ENCODE results near the gene PRDM16. TPM values are rescaled to one million over a fixed set of nuclear protein-coding genes. Genes with fewer than 3 reads are reported as not detected.

The PRDM16 gene
- total and polyA plus RNA-seq, 2 of the 4 experiments (the other 2 are of a cell fraction), result 0.02 TPM; not detected in 1

DNA sequence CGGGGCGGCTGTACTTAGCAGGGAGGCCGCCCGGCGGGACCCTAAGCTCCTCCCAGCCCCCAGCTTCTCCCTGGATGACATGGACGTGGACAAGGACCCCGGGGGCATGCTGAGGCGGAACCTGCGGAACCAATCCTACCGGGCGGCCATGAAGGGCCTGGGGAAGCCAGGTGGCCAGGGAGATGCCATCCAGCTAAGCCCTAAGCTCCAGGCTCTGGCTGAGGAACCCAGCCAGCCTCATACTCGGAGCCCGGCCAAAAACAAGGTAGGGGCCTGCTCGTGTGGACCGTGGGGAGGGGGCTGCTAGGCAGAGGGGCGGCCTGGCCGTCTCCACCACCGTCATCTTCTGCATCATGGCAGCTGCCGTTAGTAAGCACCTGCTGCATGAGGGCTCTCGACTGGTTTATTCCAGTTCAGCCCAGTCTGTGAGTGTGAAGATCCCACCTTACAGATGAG, 394.4 kb downstream of the PRDM16 start:
- no peak overlapping the region for H2AFZ ChIP-seq (replicated peaks; ENCODE audit: low read length, poor library complexity)
- no peak overlapping the region for H3K9ac ChIP-seq (ENCODE audit: low read depth, low read length)
- H3K4me1 ChIP-seq (ENCODE audit: control insufficient read depth, insufficient read depth, low read length), result no peaks in the 10 kb centered on the region
- 71% methylated on average over 18 of the region's 20 CpGs; no CpG with 5 or more reads in 1 of the 2 experiments for WGBS, 2 experiments (ENCODE audit: extremely low coverage in 2 of 2, insufficient read length in 1 of 2)
- H4K20me1 ChIP-seq (ENCODE audit: insufficient read depth, low read length), result no peaks in the 10 kb centered on the region
- ChIA-PET CTCF (interaction anchor here (0.9 to 2.1 kb wide), 2 partner anchors 9 to 10 kb away, joined by 3 to 8 read pairs; no protein-coding TSS in a partner anchor), POLR2A (ENCODE audit: unreplicated experiment) (no interaction called here)
- no peaks in the 10 kb centered on the region for H3K9me3 ChIP-seq (ENCODE audit: control insufficient read depth, insufficient read depth, low read length)
- no peak overlapping the region for H4K8ac ChIP-seq (ENCODE audit: low read depth in 2 of 2, low read length in 2 of 2)
- ATAC-seq (ENCODE audit: low read depth) (no peak), DNase-seq (no peak)
- no peak overlapping the region for H2BK20ac ChIP-seq (ENCODE audit: low read depth, low read length)
- H3K23ac ChIP-seq (ENCODE audit: low read depth, low read length), result no peak overlapping the region
- intact Hi-C loops (cut with micrococcal nuclease) (no loop called here), dilution Hi-C loops (cut with HindIII; ENCODE audit: low sequenced_read_pairs, unreplicated experiment) (no loop called here), in situ Hi-C loops (cut with MboI; ENCODE audit: low sequenced_read_pairs) (no loop called here)
- H2AK9ac ChIP-seq (replicated peaks; ENCODE audit: low read depth, low read length, poor library complexity), result no peak overlapping the region
- no peak overlapping the region for H2BK5ac ChIP-seq (ENCODE audit: low read depth, low read length, poor library complexity, severe bottlenecking)
- TF ChIP-seq SMC3 (IDR thresholded peaks at IDR 0.05; ENCODE audit: low read depth, low read length) (no peak), RAD21 (IDR thresholded peaks at IDR 0.05; ENCODE audit: low read length) (no peak), POLR2A (IDR thresholded peaks at IDR 0.05; ENCODE audit: low read depth, low read length) (no peak), RCOR1 (IDR thresholded peaks at IDR 0.05; ENCODE audit: insufficient replicate concordance, low read length) (no peak), MAZ (IDR thresholded peaks at IDR 0.05; ENCODE audit: borderline replicate concordance, low read depth, low read length) (no peak), MAFK (IDR thresholded peaks at IDR 0.05; ENCODE audit: low read depth, low read length) (no peak), NFE2L2 (IDR thresholded peaks at IDR 0.05; ENCODE audit: low read depth, low read length) (no peak), CEBPB (IDR thresholded peaks at IDR 0.05; ENCODE audit: low read depth, low read length) (no peak), RFX5 (IDR thresholded peaks at IDR 0.05; ENCODE audit: low read depth, low read length) (no peak), MXI1 (IDR thresholded peaks at IDR 0.05; ENCODE audit: borderline replicate concordance, low read depth, low read length) (no peak), BHLHE40 (IDR thresholded peaks at IDR 0.05; ENCODE audit: low read depth, low read length) (no peak), CHD1 (IDR thresholded peaks at IDR 0.05; ENCODE audit: low read depth, low read length) (no peak), FOS (IDR thresholded peaks at IDR 0.05; ENCODE audit: low read depth, low read length) (no peak)
- TF ChIP-seq, protein P1, sequence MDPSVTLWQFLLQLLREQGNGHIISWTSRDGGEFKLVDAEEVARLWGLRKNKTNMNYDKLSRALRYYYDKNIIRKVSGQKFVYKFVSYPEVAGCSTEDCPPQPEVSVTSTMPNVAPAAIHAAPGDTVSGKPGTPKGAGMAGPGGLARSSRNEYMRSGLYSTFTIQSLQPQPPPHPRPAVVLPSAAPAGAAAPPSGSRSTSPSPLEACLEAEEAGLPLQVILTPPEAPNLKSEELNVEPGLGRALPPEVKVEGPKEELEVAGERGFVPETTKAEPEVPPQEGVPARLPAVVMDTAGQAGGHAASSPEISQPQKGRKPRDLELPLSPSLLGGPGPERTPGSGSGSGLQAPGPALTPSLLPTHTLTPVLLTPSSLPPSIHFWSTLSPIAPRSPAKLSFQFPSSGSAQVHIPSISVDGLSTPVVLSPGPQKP (IDR thresholded peaks at IDR 0.05; ENCODE audit: borderline replicate concordance, low read depth, low read length), result no peak
- TF ChIP-seq, protein P2, sequence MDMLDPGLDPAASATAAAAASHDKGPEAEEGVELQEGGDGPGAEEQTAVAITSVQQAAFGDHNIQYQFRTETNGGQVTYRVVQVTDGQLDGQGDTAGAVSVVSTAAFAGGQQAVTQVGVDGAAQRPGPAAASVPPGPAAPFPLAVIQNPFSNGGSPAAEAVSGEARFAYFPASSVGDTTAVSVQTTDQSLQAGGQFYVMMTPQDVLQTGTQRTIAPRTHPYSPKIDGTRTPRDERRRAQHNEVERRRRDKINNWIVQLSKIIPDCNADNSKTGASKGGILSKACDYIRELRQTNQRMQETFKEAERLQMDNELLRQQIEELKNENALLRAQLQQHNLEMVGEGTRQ (IDR thresholded peaks at IDR 0.05; ENCODE audit: low read depth, low read length), result no peak
- TF ChIP-seq, protein P3, sequence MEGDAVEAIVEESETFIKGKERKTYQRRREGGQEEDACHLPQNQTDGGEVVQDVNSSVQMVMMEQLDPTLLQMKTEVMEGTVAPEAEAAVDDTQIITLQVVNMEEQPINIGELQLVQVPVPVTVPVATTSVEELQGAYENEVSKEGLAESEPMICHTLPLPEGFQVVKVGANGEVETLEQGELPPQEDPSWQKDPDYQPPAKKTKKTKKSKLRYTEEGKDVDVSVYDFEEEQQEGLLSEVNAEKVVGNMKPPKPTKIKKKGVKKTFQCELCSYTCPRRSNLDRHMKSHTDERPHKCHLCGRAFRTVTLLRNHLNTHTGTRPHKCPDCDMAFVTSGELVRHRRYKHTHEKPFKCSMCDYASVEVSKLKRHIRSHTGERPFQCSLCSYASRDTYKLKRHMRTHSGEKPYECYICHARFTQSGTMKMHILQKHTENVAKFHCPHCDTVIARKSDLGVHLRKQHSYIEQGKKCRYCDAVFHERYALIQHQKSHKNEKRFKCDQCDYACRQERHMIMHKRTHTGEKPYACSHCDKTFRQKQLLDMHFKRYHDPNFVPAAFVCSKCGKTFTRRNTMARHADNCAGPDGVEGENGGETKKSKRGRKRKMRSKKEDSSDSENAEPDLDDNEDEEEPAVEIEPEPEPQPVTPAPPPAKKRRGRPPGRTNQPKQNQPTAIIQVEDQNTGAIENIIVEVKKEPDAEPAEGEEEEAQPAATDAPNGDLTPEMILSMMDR (conservative IDR thresholded peaks at IDR 0.05; ENCODE audit: low read depth, low read length), result no peak
- H4K5ac ChIP-seq (ENCODE audit: low read depth, low read length), result no peak overlapping the region
- H3K27ac ChIP-seq (ENCODE audit: insufficient read depth, low read length), result no peak overlapping the region
- no peaks in the 10 kb centered on the region for H3K36me3 ChIP-seq (ENCODE audit: control insufficient read depth, insufficient read depth, low read length)
- H3K79me1 ChIP-seq (ENCODE audit: low read depth in 1 of 2, low read length in 2 of 2), result no peaks in the 10 kb centered on the region
- H3K4me2 ChIP-seq (ENCODE audit: low read depth, low read length), result no peak overlapping the region
- H3K9me1 ChIP-seq (ENCODE audit: insufficient read depth, low read length), result no peaks in the 10 kb centered on the region
- H3K27me3 ChIP-seq (ENCODE audit: control insufficient read depth, insufficient read depth, low read length), result peaks cover 15% of the 10 kb centered on the region
- no TSS peak for BruUV-seq (replicated peaks)
- H3K14ac ChIP-seq (replicated peaks; ENCODE audit: low read depth, low read length), result no peak overlapping the region
- H3K56ac ChIP-seq (ENCODE audit: extremely low read depth, insufficient read depth, low read length), result no peak overlapping the region
- H3K4me3 ChIP-seq (ENCODE audit: insufficient read depth, low read depth, low read length), result no peak overlapping the region
- no peak overlapping the region for H3K18ac ChIP-seq (ENCODE audit: low read depth, low read length)
- H3K4ac ChIP-seq (ENCODE audit: low read depth, low read length), result no peak overlapping the region
- no peak overlapping the region for H4K91ac ChIP-seq (ENCODE audit: insufficient read depth, low read depth, low read length)
- H2BK120ac ChIP-seq (ENCODE audit: low read depth, low read length), result no peak overlapping the region
- H2AK5ac ChIP-seq (ENCODE audit: low read depth, low read length), result no peak overlapping the region
- H2BK15ac ChIP-seq (ENCODE audit: low read depth, low read length), result no peak overlapping the region
